ENCODE results near the gene B4GALT2.

B4GALT2 gene

GRCh38 chr1:43946236-43947060 is 32.6 kb upstream of the B4GALT2 start, which contains the start of gene IPO13:
Gene IPO13 (plus strand): TSS chr1:43946950. CDS start chr1:43947601, 651 bp downstream.
- peak; percentile 95 for DNase-seq

DNA sequence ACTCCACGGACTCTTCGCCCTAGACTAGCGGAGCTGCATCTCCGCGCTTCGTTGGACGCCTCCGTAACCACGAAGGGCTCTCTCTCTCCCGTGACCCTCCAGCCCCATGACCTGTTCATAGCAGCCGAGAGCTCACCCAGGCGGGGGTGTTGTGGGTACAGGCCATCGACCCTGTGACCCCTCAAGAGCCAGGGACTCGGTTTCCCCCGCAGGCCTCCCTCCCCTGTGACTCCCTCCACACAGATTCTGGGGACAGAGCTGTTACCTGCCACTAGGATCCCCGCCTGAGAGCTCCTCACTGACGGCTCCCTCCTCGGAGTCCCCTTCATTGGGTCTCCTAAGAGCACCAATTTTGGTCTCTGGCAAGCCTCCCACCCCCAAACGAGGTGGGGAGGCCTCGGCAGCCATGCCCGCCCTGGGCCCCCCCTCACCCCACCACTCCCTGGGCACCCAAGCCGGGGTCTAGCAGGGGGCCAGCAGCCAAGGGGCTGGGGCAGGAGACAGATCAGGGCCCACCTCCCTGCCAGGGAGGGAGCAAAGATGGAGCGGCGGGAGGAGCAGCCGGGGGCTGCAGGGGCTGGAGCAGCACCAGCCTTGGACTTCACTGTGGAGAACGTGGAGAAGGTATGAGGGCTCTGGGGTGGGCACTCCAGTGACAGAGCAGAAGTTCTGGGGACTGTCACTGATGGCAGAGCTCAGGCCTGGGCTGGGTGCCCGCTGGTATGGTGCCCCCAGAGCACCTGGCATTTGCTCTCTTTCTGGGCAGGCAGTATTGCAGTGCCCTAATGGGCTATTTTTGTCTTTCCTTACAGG is 31.7 kb upstream of the B4GALT2 start:
- no peak for DNase-seq

- no peak for DNase-seq
Observed at GRCh38 chr1:43947874-43948437, 31.1 kb upstream of the B4GALT2 start.

DNA sequence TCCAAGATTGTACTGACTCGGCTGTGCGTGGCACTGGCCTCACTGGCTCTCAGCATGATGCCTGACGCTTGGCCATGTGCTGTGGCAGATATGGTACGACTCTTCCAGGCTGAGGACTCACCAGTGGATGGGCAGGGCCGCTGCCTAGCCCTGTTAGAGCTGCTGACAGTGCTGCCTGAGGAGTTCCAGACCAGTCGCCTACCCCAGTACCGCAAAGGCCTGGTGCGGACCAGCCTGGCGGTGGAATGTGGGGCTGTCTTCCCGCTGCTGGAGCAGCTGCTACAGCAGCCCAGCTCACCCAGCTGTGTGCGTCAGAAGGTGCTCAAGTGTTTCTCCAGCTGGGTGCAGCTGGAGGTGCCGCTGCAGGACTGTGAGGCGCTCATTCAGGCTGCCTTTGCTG is 29.3 kb upstream of the B4GALT2 start:
- no peak for DNase-seq

DNA sequence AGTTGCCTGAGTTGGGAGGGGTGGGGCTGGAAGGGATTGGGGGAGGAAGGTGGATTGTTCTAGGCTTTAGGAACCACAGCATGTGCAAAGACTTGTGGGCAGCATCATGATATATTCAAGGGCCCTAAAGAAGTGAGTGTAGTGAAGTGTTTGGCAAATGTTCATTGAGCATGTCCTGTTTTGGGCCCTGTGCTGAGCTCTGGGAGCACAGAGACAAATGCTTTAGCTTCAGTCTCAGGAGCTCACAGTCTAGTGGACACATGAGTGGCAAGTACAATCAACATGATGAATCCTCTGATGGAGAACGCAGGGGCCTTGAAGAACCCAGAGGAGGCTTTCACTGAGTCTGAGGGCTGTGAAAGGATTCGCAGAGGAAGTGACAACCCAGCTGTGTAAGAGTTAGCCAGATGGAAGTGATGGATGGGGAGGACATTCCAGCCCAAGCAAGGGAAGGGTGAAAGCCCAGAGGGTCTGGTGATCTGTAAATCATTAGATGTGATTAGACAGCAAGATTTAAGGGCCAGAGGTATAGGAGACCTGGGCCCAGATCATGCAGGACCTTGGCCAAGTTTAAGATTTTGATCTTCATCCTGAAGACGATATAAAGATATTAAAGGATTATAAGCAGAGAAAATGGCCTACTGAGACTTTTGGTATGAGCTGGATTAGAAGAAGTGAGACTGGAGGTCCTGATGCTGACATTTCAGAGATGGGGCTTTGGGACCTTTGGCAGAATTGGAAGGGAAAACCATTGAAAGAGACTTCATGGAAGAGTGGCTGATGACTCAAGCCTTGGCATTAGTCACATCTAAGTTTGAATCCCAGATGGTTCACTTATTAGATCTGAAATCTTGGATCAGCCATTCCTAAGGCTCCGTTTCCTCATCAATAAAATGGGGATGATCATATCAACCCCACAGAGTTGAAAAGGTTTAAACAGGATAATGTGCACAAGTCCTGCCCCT is 27.7 kb upstream of the B4GALT2 start:
- no peak for DNase-seq

DNA sequence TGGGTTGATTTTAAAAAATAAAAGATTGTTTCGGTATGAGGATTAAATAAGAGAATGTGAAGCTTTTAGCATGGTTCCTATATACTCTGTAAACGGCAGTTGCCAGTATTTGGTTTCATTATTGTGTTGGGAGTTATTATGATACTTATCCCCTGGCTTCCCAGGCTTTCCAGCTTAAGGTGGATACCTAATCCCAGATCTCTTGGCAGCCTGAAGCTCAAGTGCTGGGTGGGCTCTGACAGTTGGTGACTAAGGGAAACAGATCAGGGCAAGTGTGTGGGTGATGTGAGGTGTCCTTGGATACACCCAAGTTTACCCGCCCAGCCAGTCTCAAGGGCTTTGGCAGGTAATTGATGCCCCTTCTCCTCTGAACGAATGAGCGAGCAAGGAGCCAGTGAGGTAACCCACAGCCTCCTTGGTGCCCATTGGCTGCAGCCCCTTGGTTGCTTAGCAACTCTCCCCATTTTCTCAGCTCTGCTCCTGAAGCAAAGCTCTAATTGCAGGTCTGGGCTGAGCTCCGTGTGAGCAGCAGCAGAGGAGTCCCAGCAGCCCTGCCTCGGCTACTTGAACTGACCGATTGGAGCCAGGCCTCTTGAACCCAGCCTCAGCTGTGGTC is 26.2 kb upstream of the B4GALT2 start:
- DNase-seq: no peak

GRCh38 chr1:43953361-43953760 is 25.6 kb upstream of the B4GALT2 start:
- DNase-seq: no peak

DNA sequence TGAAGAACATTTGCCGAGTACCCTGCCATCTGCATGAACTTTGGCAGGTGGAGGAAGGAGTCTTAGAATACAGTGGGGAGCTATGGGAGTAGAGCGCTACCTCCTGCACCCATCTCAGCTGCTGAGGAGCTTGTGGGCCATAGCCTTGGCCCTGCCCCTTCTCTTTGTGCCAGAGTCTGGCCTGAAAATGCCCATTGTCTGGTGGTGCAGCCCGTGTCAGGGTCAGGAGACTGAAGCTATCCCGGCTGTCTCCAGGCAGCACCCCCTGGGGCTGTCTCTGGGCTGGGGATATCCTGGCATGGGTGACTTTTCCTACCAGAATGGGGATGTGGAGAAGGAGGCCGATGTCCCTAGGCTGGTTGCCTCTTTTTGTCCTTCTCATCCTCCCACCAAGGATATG is 25.0 kb upstream of the B4GALT2 start:
- no peak for DNase-seq

DNA sequence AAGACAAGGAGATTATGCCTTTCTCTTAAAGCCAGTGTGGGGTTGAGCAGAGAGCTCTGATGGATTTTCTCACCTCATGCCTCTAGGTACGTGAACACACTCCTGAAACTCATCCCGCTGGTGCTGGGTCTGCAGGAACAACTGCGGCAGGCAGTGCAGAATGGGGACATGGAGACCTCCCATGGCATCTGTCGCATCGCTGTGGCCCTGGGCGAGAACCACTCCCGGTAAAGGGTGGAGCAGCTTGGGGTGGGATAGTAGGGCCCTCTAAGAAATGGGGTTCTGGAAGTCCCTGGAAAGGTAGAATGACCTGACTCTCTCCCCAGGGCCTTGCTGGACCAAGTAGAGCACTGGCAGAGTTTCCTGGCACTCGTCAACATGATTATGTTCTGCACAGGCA is 22.8 kb upstream of the B4GALT2 start:
- DNase-seq: no peak

- no peak for DNase-seq
Observed at GRCh38 chr1:43957407-43958040, 21.5 kb upstream of the B4GALT2 start.

DNA sequence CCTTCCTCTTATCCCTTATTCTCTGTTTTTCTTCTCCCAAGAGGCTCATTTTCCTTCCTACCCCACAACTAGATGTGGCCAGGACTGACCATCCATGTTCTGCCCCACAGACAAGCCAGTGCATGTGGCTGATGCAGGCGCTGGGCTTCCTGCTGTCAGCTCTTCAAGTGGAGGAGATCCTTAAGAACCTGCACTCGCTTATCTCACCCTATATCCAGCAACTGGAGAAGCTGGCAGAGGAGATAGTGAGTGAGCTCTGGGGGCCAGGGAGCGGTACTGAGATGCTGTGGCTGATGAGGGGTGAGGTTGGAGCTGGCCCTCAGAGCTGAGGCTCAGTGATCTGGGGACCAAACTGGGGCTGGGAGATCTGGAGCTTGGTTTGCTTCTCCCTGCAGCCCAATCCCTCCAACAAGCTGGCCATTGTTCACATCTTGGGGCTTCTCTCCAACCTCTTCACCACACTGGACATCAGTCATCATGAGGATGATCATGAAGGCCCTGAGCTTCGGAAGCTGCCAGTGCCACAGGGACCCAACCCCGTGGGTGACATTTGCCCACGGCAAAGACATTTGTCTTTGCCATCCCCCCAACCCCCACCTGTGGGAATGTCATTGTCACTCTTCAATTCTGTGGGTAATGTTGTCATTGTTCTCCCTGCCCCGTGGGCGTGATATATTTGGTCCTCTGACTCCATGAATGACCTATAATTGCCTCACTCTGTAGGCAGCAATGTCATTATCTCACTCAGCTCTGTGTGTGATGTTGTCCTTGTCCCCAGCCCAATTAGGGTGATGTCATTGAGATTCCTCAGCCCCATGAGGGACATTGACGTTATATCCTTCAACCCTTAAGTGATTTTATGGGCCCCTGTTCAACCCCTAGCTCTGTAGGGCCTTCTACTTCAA is 20.4 kb upstream of the B4GALT2 start:
- no peak for DNase-seq

GRCh38 chr1:43960798-43961197 is 18.2 kb upstream of the B4GALT2 start:
- no peak for DNase-seq

DNA sequence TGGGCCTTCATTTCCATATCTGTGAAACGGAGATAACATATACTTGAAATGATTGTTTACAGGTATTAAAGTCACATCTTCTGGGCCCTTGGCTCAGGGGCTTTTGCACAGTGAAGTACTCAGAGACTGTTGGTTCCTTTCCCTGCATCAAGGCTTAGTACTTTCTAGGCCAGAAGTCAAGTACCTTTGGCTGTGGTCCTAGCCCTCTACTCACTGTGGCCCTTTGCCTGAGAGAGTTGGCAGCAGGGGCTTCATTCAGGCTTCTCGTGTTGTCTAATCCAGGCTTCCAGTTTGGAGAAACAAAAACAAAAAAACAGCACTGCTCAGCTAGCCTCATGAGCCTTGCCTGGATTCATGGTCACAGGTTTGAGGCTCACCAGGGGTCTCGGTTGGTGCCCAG is 17.3 kb upstream of the B4GALT2 start:
- DNase-seq: no peak

DNA sequence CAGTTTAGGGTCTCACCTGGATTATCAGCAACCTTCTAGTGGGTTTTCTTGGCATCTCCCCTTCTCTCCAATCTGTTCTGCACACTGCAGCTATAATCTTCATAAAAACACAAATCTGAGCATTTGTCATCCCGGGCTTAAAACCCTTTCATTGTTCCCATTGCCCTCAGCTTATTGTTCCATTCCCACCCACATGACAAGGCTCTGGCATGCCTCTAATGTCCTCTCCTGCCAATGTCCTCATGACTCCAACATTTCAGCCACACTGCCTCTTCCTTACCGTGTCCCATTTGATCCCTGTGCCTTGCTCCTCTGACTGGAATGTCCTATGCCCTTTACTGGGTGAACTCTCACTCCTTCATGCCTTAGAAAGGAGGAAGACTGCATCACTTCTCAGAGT is 16.7 kb upstream of the B4GALT2 start:
- no peak for DNase-seq

DNA sequence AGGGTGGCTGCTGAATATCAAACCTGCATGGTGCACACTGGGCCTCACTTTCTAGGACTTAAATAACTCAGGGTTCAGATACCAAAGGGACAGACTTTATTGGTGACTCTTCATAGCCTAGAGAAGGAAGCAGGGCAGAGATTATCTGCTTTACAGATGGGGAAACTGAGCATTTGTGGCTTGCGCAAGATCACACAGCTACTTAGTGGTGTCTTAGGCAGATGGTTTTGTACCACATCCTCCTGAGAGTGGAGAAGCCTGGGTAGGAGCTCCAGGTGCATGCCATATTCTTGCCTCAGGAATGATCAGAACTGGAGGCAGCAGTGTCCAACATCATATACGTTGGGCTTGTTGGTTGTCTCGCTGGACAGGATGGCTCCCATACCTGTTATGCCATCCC is 16.0 kb upstream of the B4GALT2 start:
- DNase-seq: no peak

- no peak for DNase-seq
Observed at GRCh38 chr1:43963890-43964289, 15.1 kb upstream of the B4GALT2 start.

- no peak for DNase-seq
Observed at GRCh38 chr1:43965316-43965715, 13.7 kb upstream of the B4GALT2 start.

DNA sequence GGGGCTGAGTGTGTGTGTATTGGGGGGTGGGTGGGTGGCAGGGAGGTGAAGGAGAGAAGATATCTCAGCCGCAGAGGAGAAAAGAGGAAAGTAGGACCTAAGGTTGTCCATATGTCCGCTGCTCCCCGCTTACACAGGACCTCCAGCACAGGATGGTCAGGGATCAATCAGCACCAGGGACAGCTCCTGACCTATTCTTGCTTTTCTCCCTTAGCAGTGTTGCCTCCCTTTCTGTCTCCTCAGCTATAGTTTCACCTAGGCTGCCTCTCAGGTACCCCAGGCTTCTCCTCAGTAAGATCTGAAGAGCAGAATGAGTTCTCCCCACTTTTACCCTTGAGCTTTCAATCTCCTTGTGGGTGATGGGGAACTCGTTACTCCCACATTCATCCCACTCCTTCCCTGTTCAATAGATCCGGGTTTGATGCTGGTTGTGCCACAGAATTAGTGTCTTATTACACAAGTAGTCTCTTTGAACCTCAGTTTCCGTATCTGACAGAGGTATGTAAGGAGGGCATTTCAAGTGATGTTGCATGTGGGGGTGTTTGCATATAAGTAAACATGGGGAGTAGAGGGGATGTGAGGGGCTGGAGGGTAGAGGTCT is 10.6 kb upstream of the B4GALT2 start:
- no peak for DNase-seq

GRCh38 chr1:43969416-43969745 is 9.6 kb upstream of the B4GALT2 start:
- DNase-seq: no peak
